ENCODE measurements around the gene RNFT2.

DNA sequence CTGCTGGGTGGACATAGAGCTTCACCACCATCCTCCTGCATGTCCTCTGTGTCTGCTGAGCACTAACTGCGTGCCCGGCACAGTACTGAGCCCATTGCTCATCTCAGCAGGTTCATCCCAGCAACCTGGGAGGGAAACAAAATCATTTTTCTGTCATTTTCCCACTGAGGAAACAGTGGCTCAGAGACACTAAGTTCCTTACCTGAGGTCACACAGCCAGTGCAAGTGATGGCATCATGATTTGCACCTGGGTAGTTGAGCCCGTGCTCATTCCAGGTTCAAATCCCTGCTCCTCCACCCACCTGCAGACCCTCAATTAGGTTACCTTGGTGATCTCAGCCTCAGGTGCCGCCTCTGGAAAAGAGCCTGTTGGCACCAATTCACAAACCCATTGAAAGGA is 23.4 kb downstream of the RNFT2 start:
- no peak for TF ChIP-seq POLR2A (IDR thresholded peaks at IDR 0.05)
- TF ChIP-seq, protein P1, sequence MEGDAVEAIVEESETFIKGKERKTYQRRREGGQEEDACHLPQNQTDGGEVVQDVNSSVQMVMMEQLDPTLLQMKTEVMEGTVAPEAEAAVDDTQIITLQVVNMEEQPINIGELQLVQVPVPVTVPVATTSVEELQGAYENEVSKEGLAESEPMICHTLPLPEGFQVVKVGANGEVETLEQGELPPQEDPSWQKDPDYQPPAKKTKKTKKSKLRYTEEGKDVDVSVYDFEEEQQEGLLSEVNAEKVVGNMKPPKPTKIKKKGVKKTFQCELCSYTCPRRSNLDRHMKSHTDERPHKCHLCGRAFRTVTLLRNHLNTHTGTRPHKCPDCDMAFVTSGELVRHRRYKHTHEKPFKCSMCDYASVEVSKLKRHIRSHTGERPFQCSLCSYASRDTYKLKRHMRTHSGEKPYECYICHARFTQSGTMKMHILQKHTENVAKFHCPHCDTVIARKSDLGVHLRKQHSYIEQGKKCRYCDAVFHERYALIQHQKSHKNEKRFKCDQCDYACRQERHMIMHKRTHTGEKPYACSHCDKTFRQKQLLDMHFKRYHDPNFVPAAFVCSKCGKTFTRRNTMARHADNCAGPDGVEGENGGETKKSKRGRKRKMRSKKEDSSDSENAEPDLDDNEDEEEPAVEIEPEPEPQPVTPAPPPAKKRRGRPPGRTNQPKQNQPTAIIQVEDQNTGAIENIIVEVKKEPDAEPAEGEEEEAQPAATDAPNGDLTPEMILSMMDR (IDR thresholded peaks at IDR 0.05) = no peak

Measured in lower leg skin (tissue), 3 donors.